Ovary (tissue), 9 donors: Measurements from ENCODE around the gene CTBS. TPM values are rescaled to one million over a fixed set of nuclear protein-coding genes. Genes with fewer than 3 reads are reported as not detected.

Experiments
- DNase-seq, 5 donors: peaks; one replicate each; pipeline ENCODE4 v3.0.0-alpha.2; 2019 to 2020
- H3K27ac ChIP-seq, 2 donors: fragments of 200-600 bp; one replicate each; pipeline versions ENCODE4 v1.5.1 to v1.8.0; 2019 to 2022
- H3K27me3 ChIP-seq: fragments of 200-600 bp; one replicate; pipeline ENCODE4 v1.8.0; 2022
- H3K36me3 ChIP-seq: fragments of 200-600 bp; sonication (generic); one replicate; pipeline ENCODE4 v1.5.1; 2019
- H3K4me1 ChIP-seq: one replicate; pipeline ENCODE4 v1.8.1; 2013; ENCODE audit warnings: mild to moderate bottlenecking, moderate library complexity; ENCODE audit not compliant: insufficient read depth
- H3K4me3 ChIP-seq: fragments of 200-600 bp; sonication (generic); one replicate; pipeline ENCODE4 v1.5.1; 2017
- H3K9me3 ChIP-seq, 2 donors: fragments of 200-600 bp in 1 of 2; sonication (generic) in 1 of 2; one replicate each; pipeline versions ENCODE4 v1.5.1 to v1.8.1; 2013 to 2019; ENCODE audit warnings: mild to moderate bottlenecking in 1 of 2, moderate library complexity in 1 of 2
- CTCF ChIP-seq, 3 donors: fragments of 450-650 bp in 2 of 3; fragments of 200-600 bp in 1 of 3; IDR thresholded peaks; one replicate each; pipeline versions ENCODE4 v1.5.1 to v1.8.0; 2016 to 2022; ENCODE audit warnings: antibody characterized with exemption in 3 of 3, mild to moderate bottlenecking in 1 of 3
- EP300 ChIP-seq: sonication (generic); formaldehyde crosslinking; IDR thresholded peaks from one replicate; pipeline ENCODE4 v1.6.1; 2017; ENCODE audit warnings: antibody characterized with exemption
- POLR2A ChIP-seq: fragments of 450-650 bp; IDR thresholded peaks from one replicate; pipeline ENCODE4 v1.6.1; 2017; ENCODE audit warnings: antibody characterized with exemption, mild to moderate bottlenecking, moderate library complexity
- WGBS, 3 donors: extraction: QIAGEN DNeasy Blood & Tissue Kit in 1 of 3; methylation state at CpG; one replicate each; pipeline versions ENCODE4 v1.1.5 to v1.1.7; 2013 to 2017; 5-methylcytosine and 5-hydroxymethylcytosine counted together
- intact Hi-C, 4 donors: fragments of 100-400 bp; cut with DNase I; formaldehyde crosslinking; loops; one replicate each; pipeline versions ENCODE4 v1.11.0 to v1.15.1; 2022 to 2023
- polyA plus RNA-seq, 2 donors: library from polyadenylated mRNA; stranded (reverse); fragments of 200-250 nt in 1 of 2; fragments of 350-450 nt in 1 of 2; fragmentation: Illumina TruSeq in 1 of 2; extraction: RNeasy Lipid Tissue Mini Kit (QIAGEN cat#74804) in 1 of 2; gene quantifications; one replicate each; pipeline ENCODE4 v1.2.3, GENCODE V29; 2013 to 2014
- total RNA-seq, 7 donors: library from RNA; depleted of rRNA in 2 of 7; stranded (reverse); fragments of >200 nt in 2 of 7; fragmentation: NEBNext Ultra II Directional in 3 of 7; extraction: Animal tissue kit (Norgen Biotek cat#: 25700) in 3 of 7; gene quantifications; one replicate each; pipeline versions ENCODE4 v1.1.0 to v1.2.4, GENCODE V29; 2016 to 2023
- donor health status: DM: no; HTN: no; CAD: no; lungs with moderate emphysema.
- donor health status: DM: no; HTN: no; CAD: no.
- donor health status: Bipolar disorder and iron deficiency.
- donor health status: DM: yes; HTN: yes; CAD: no.
- donor health status: DM: no; HTN: no; CAD: no.
- donor health status: DM: yes; HTN: yes; CAD: no.

Gene CTBS
- total and polyA plus RNA-seq, 9 donors, result 8.7 to 27.5 (median 11.9) TPM

GRCh38 chr1:84550826-84551225 is 23.4 kb downstream of the CTBS start:
- no peak for DNase-seq
- no peak overlapping the region for H3K4me3 ChIP-seq
- no peaks in the 10 kb centered on the region for H3K27me3 ChIP-seq
- no peaks in the 10 kb centered on the region for H3K36me3 ChIP-seq
- H3K4me1 ChIP-seq, result no peaks in the 10 kb centered on the region
- TF ChIP-seq EP300 (no peak), CTCF (IDR thresholded peaks at IDR 0.05) (no peak), POLR2A (no peak)
- WGBS, 3 donors, result 87 to 88% (median 88%) methylated on average over 2 of the region's 2 CpGs
- intact Hi-C loops, result no loop called here
- H3K27ac ChIP-seq, result no peak overlapping the region
- H3K9me3 ChIP-seq, result no peaks in the 10 kb centered on the region

- no peaks in the 10 kb centered on the region for H3K36me3 ChIP-seq
- no peak overlapping the region for H3K4me3 ChIP-seq
- H3K27me3 ChIP-seq, result no peaks in the 10 kb centered on the region
- WGBS, 3 donors, result 69 to 91% (median 85%) methylated on average over 4 of the region's 4 CpGs
- H3K9me3 ChIP-seq, result no peaks in the 10 kb centered on the region
- H3K4me1 ChIP-seq, result no peaks in the 10 kb centered on the region
- TF ChIP-seq EP300 (no peak), CTCF (IDR thresholded peaks at IDR 0.05) (no peak), POLR2A (no peak)
- no peak for DNase-seq
- no peak overlapping the region for H3K27ac ChIP-seq
- intact Hi-C loops, result no loop called here
Observed at GRCh38 chr1:84541679-84542078, 32.6 kb downstream of the CTBS start.

- 9 to 16% (median 13%) methylated on average over 1 of the region's 1 CpG for WGBS, 3 donors
- Histone ChIP-seq H3K36me3 (no peaks in the 10 kb centered on the region), H3K4me3 (no peak overlapping the region), H3K27me3 (no peaks in the 10 kb centered on the region), H3K27ac (no peak overlapping the region), H3K4me1 (no peaks in the 10 kb centered on the region), H3K9me3 (no peaks in the 10 kb centered on the region)
- no peak for DNase-seq
- intact Hi-C loops, result no loop called here
- TF ChIP-seq EP300, result no peak
Observed at GRCh38 chr1:84540759-84541158, 33.5 kb downstream of the CTBS start.

- intact Hi-C loops, result no loop called here
- H3K4me1 ChIP-seq, result no peaks in the 10 kb centered on the region
- H3K9me3 ChIP-seq, result no peaks in the 10 kb centered on the region
- no peaks in the 10 kb centered on the region for H3K36me3 ChIP-seq
- H3K4me3 ChIP-seq, result no peak overlapping the region
- WGBS, 3 donors, result 32 to 45% (median 37%) methylated on average over 3 of the region's 3 CpGs
- no peak overlapping the region for H3K27ac ChIP-seq
- H3K27me3 ChIP-seq, result no peaks in the 10 kb centered on the region
- no peak for TF ChIP-seq POLR2A
- TF ChIP-seq EP300, result no peak
- no peak for TF ChIP-seq CTCF (IDR thresholded peaks at IDR 0.05)
- no peak for DNase-seq
Observed at GRCh38 chr1:84539972-84540371, 34.3 kb downstream of the CTBS start.

- Histone ChIP-seq H3K27me3 (no peaks in the 10 kb centered on the region), H3K36me3 (no peaks in the 10 kb centered on the region), H3K4me3 (no peak overlapping the region), H3K4me1 (no peaks in the 10 kb centered on the region), H3K9me3 (no peaks in the 10 kb centered on the region), H3K27ac (no peak overlapping the region)
- DNase-seq, result no peak
- intact Hi-C loops, result no loop called here
- no peak for TF ChIP-seq POLR2A
- no peak for TF ChIP-seq CTCF (IDR thresholded peaks at IDR 0.05)
- TF ChIP-seq EP300, result no peak
Observed at GRCh38 chr1:84538599-84538998, 35.6 kb downstream of the CTBS start.
